OCI-LY3 (cell line): ENCODE measurements around the gene C1orf21.

Experiments
- EZH2phosphoT487 ChIP-seq: fragments of 200-600 bp; shearing (Covaris generic); IDR thresholded peaks from 2 replicates; pipeline ENCODE4 v1.6.1; 2018; ENCODE audit warnings: antibody characterized with exemption, mixed run types, low read depth
- TF ChIP-seq, protein P1 (sequence below): fragments of 200-600, 300-600 bp; sonication (generic); IDR thresholded peaks from 2 replicates; pipeline ENCODE4 v1.5.1; 2014; ENCODE audit warnings: antibody characterized with exemption, low read length, low read depth

DNA sequence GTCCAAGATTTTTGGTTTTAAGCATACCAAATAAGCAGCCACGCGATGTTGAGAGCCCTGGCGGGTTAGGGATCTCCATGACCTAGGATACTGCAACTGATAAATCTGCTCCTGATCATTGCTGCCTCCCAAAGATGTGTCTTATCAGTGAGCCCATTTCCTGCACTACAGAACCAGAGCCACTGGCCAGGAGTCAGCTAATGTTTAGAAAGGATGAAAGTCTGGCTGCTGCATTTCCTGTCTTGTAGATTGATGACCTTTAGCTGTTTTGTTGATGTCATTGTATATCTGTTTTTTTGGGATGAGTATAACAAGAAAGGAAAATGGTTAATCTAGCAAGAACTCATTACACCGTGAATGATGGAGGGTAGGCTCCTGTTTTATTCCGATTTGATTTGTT is 74.5 kb downstream of the C1orf21 start:
- TF ChIP-seq, protein P1, sequence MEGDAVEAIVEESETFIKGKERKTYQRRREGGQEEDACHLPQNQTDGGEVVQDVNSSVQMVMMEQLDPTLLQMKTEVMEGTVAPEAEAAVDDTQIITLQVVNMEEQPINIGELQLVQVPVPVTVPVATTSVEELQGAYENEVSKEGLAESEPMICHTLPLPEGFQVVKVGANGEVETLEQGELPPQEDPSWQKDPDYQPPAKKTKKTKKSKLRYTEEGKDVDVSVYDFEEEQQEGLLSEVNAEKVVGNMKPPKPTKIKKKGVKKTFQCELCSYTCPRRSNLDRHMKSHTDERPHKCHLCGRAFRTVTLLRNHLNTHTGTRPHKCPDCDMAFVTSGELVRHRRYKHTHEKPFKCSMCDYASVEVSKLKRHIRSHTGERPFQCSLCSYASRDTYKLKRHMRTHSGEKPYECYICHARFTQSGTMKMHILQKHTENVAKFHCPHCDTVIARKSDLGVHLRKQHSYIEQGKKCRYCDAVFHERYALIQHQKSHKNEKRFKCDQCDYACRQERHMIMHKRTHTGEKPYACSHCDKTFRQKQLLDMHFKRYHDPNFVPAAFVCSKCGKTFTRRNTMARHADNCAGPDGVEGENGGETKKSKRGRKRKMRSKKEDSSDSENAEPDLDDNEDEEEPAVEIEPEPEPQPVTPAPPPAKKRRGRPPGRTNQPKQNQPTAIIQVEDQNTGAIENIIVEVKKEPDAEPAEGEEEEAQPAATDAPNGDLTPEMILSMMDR: no peak
- no peak for TF ChIP-seq EZH2phosphoT487
